Astrocyte (in vitro differentiated cells and primary cell): ENCODE measurements around the gene RANBP17.

Experiments
- EZH2 ChIP-seq: IDR thresholded peaks from 2 replicates; pipeline ENCODE4 v1.6.1; 2012; ENCODE audit warnings: mild to moderate bottlenecking, low read length, inconsistent platforms; ENCODE audit not compliant: insufficient read depth
- TF ChIP-seq, protein P1 (sequence below): IDR thresholded peaks from 2 replicates; pipeline ENCODE4 v1.5.1; 2011; ENCODE audit warnings: low read depth, mild to moderate bottlenecking, inconsistent platforms, low read length, moderate library complexity; ENCODE audit not compliant: insufficient read depth

DNA sequence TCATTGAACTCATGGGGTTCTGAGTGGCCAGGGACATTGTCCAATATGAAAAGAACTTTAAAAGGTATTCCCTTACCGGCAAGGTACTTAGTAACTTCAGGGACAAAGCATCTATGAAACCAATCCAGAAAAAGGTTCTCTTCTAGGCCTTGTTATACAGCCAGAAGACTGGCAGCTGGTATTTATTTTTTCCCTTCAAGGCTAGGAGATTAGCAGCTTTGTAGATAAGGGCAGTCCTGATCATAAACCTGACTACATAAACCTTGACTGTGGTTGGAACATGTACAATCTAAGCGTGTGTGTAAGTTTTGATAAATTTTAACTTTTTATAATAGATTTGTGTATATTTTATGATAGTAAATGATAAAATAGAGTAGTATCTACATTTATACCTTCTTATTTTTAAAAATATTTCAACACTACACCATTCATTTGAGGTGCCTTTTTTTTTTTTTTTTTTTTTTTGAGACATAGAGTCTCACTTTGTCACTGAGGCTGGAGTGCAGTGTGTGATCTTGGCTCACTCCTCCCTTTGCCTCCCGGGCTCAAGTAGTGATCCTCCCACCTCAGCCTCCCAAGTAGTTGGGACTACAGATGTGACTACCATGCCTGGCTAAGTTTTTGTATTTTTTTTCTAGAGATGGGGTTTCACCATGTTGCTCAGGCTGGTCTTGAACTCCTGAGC lies 24.5 kb downstream of the RANBP17 start:
- TF ChIP-seq, protein P1, sequence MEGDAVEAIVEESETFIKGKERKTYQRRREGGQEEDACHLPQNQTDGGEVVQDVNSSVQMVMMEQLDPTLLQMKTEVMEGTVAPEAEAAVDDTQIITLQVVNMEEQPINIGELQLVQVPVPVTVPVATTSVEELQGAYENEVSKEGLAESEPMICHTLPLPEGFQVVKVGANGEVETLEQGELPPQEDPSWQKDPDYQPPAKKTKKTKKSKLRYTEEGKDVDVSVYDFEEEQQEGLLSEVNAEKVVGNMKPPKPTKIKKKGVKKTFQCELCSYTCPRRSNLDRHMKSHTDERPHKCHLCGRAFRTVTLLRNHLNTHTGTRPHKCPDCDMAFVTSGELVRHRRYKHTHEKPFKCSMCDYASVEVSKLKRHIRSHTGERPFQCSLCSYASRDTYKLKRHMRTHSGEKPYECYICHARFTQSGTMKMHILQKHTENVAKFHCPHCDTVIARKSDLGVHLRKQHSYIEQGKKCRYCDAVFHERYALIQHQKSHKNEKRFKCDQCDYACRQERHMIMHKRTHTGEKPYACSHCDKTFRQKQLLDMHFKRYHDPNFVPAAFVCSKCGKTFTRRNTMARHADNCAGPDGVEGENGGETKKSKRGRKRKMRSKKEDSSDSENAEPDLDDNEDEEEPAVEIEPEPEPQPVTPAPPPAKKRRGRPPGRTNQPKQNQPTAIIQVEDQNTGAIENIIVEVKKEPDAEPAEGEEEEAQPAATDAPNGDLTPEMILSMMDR: no peak
- no peak for TF ChIP-seq EZH2
